NOMO-1 (cell line): Measurements from ENCODE around the gene PTMS.
"Not testable (repeated sequence)": the region's sequence is repeated elsewhere in the genome, so short reads cannot be mapped to it uniquely, and the experiment has no call there.

Experiments used
- DNase-seq, 2 experiments: peaks; one replicate each; lab custom pipeline; 2025; ENCODE audit not compliant: unreplicated experiment in 2 of 2; lab: John Stamatoyannopoulos, UW

Gene PTMS

GRCh38 chr12:6765634-6766581 is at the start of gene PTMS:
Gene PTMS (plus strand): TSS chr12:6766363. CDS start chr12:6766706, 343 bp downstream.
- no peak for DNase-seq

- no peak for DNase-seq
Observed at GRCh38 chr12:6716874-6717437, 49.2 kb upstream of the PTMS start.

- no peak for DNase-seq
Observed at GRCh38 chr12:6722863-6723262, 43.3 kb upstream of the PTMS start.

- DNase-seq, result peak; percentile 99
Observed at GRCh38 chr12:6723607-6724408, 42.4 kb upstream of the PTMS start, which contains the start of gene COPS7A. Gene COPS7A (plus strand): TSS chr12:6724046. CDS start chr12:6724657, 611 bp downstream.

- DNase-seq, result peak; percentile 38 to 68
Observed at GRCh38 chr12:6724409-6724797, 41.8 kb upstream of the PTMS start.

DNA sequence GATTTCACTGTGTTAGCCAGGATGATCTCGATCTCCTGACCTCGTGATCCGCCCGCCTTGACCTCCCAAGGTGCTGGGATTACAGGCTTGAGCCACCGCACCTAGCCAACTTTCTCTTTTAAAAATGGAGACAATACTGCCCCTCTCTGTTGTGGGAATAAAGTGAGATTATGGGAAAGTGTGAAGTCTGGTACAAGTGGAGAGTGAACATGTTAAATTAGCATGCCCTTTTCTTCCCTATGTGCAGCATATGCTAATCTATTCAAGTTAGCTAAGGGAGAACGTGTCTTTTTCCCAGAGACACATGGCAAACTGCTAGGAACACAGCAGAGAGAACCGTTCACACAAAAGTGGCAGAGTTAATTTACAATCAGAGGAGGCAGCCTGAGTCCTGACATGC is 40.8 kb upstream of the PTMS start:
- no peak for DNase-seq

DNA sequence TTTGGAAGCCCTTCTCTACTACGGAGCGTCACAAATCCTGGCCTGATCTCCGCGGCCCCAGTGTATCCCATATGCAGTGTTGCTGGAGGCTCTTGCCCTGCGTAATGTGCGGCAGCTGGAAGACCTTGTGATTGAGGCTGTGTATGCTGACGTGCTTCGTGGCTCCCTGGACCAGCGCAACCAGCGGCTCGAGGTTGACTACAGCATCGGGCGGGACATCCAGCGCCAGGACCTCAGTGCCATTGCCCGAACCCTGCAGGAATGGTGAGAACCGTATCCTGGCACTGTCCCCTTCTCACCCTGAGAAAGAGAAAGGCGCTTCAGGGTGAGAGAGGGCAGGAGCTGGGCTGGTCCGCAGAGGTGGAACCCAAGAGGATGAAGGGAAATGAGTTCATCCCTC is 37.0 kb upstream of the PTMS start:
- no peak for DNase-seq

GRCh38 chr12:6730169-6730568 is 36.0 kb upstream of the PTMS start:
- no peak for DNase-seq

DNA sequence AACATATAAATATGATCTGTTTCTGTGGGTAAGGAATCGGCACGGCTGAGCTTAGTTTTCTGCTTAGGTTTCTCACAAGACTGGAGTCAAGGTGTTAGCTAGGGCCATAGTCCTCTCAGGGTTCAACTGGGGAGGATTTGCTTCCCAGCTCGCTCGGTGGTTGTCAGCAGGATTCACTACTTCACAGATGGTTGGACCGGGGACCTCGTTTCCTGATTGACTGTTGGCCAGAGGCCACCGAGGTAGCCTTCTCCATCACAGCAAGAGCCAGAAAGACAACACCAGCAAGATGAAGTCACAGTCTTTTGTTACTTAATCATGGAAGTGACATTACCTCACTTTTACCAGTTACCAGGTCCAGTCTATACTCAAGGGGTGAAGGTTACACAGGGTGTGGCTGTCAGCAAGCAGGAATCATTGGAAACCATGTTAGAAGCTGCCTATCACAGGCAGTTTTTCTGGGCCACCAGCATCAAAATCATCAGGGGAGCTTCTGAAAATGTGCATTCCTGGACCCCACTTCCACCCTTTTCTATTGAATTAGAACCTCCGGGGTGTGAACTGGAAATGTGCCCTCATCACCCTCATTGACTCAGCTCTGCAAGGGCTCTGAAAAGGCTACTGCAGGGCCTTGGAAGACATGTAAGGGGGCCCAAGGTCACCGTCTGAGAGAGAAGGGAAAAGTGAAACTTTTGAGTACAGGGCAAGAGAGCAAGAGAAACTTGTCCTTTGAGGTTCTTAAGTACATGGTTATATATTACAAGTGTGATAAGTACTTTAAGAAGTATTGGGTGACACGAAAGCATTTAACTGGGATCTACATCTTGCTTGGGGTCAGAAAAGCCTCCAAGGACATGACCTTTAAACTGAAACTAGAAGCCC is 31.4 kb upstream of the PTMS start:
- no peak for DNase-seq

DNA sequence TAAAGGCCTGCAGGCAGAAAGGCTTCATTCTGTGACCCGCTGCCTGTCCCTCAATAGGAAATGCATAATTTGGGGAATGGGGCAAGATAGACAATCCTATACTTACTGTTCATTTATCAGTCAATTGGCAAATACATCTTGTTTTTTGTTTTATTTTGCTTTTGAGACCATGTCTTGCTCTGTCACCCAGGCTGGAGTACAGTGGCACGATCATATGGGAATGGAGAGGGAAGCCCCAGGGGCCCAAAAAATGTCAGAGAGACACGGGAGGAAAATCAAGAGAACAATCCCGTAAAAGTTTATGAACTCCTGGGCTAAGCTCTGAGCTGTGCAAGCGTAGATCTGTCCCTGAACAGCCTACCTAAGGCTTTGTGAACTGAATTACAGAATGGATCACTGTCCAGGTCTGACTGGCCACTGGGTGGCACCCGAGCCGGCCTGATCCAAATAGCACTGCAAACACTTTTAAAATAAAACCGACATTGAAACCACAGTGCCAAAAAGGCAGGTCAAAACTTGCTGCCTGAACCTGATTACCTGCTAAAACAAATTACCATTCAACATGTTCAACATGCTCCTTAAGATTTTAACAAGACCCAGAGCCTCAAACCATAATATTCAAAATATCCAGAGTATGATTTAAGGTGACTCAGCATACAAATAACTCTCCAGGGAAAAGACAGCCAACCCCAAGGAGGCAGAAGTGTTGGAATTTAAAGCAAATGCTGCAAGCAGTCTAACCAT is 30.5 kb upstream of the PTMS start:
- DNase-seq, result peak; percentile 29 to 56

DNA sequence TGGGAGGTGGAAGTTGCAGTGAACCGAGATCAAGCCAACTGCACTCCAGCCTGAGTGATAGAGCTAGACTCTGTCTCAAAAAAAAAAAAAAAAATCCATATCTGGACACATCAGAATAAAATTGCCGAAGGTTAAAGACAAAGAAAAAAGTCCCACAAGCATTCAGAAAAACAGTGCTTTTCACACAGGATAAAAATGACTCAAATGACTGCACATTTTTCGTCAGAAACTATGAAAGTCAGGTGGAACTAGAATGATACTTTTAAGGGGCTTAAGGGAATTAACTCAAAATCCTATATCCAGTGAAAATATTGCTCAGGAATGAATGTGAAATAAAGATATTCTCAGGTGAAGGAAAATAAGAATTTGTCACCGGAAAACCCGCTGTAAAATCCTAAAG is 29.4 kb upstream of the PTMS start:
- no peak for DNase-seq

DNA sequence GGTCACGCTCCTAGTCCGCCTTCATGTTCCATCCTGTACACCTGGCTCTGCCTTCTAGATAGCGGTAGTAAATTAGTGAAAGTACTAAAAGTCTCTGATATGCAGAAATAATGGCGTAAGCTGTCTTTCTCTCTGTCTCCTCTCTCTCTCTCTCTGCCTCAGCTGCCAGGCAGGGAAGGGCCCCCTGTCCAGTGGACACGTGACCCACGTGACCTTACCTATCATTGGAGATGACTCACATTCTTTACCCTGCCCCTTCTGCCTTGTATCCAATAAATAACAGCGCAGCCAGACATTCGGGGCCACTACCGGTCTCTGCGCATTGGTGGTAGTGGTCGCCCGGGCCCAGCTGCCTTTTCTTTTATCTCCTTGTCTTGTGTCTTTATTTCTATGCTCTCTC is 24.1 kb upstream of the PTMS start:
- DNase-seq, result not testable (repeated sequence)

DNA sequence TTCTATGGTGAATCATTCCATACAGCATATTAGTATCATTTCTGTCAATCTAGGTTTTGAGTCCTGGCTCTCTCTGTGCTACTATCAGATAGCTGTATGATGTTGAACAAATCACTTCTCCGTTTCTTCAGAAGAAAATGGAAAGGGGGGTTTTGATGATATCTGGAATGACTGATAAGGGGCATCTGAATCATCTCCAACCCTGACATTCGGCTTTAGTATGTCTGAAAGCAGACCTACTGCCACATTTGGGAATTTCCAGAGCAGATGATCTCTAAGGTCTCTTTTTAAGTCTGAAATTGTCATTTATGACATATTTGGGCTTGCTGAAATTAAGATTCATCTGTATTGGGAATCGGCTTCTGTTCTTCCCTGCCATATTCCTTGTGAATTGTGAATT is 23.3 kb upstream of the PTMS start:
- no peak for DNase-seq

DNA sequence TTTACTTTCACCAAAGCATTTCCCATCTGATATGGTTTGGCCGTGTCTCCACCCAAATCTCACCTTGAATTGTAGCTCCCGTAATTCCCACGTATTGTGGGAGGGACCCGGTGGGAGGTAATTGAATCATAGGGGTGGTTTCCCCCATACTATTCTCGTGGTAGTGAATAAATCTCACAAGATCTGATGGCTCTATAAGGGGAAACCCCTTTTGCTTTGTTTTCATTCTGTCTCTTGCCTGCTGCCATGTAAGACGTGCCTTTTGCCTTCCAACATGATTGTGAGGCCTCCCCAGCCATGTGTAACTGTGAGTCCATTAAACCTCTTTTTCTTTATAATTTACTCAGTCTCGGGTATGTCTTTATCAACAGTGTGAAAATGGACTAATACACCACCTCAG is 22.9 kb upstream of the PTMS start:
- not testable (repeated sequence) for DNase-seq

- peak; percentile 73 to 93 for DNase-seq
Observed at GRCh38 chr12:6745741-6746525, 20.2 kb upstream of the PTMS start.

GRCh38 chr12:6747216-6747615 is 18.9 kb upstream of the PTMS start:
- DNase-seq, result no peak

- no peak for DNase-seq
Observed at GRCh38 chr12:6748761-6749160, 17.4 kb upstream of the PTMS start.

DNA sequence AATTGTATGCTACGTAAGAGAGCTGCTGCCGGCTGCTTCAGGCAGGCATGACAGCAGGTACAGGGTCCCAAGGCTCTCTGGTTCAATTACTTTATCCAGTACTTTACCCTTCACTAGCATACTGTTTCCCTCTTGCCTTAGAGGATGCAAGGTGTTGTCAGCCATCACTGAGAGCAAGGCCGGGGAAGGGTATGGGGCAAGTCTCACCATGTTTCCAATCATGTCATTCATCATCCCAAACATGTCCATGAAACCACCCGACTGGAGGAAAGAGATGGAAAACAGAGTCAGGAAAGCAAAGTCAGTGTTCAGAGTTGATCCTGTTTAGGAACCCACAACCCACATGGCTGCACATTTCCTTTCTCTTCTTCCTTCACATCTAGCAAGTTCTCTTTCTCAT is 15.7 kb upstream of the PTMS start:
- DNase-seq, result no peak

DNA sequence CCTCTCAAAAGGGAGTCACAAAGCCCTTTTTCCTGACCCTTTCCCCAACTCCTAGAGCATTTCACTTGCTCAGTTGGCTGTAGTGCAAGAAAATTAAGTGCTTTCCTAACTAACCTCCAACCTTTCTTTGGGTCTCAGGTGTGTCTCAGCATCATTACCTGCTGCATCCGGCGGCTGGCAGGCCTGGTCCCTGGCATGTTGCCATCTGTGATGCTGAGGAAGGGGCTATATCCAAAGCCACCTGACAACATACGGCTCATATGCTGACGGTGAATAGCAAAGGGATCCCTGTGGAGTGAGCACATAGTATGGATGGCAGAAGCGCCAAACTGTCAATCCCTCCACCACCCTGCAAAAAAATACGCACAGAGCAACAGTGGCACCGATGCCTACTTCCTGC is 14.4 kb upstream of the PTMS start:
- no peak for DNase-seq
